H1 (cell line): Measurements from ENCODE around the gene SIPA1L3.

Experiments
- ATF2 ChIP-seq: IDR thresholded peaks from 2 replicates; pipeline ENCODE4 v1.6.1; 2012; ENCODE audit warnings: low read length, inconsistent platforms
- BACH1 ChIP-seq: IDR thresholded peaks from 2 replicates; pipeline ENCODE4 v1.6.1; 2012; ENCODE audit warnings: low read length, improper control_type of control experiment
- CHD1 ChIP-seq: IDR thresholded peaks from 2 replicates; pipeline ENCODE4 v1.6.1; 2012; ENCODE audit warnings: low read depth, low read length, improper control_type of control experiment
- CTCF ChIP-seq, 3 experiments: IDR thresholded peaks; 1 replicate in 2 of 3; 2 replicates in 1 of 3; pipeline versions ENCODE4 v1.5.1 to v1.6.1; 2011; ENCODE audit warnings: low read length in 3 of 3, mild to moderate bottlenecking in 3 of 3, inconsistent platforms in 2 of 3, low read depth in 1 of 3, moderate library complexity in 1 of 3; ENCODE audit not compliant: insufficient read depth in 1 of 3; ENCODE audit errors: control extremely low read depth in 1 of 3
- GTF2F1 ChIP-seq: IDR thresholded peaks from 2 replicates; pipeline ENCODE4 v1.6.1; 2012; ENCODE audit warnings: low read depth, low read length, improper control_type of control experiment, borderline replicate concordance
- KDM5A ChIP-seq: fragments of 200-600 bp; IDR thresholded peaks from 2 replicates; pipeline ENCODE4 v1.7.1; 2012; ENCODE audit warnings: mild to moderate bottlenecking, low read length, inconsistent platforms, mixed read lengths
- MAFK ChIP-seq: IDR thresholded peaks from 2 replicates; pipeline ENCODE4 v1.6.1; 2012; ENCODE audit warnings: low read depth, mild to moderate bottlenecking, improper control_type of control experiment, low read length
- POLR2A ChIP-seq, 2 experiments: IDR thresholded peaks; 1 replicate in 1 of 2; 2 replicates in 1 of 2; pipeline ENCODE4 v1.6.1; 2011; ENCODE audit warnings: low read depth in 2 of 2, low read length in 2 of 2, mild to moderate bottlenecking in 2 of 2; ENCODE audit errors: control extremely low read depth in 1 of 2
- POLR2AphosphoS5 ChIP-seq: IDR thresholded peaks from 2 replicates; pipeline ENCODE4 v1.6.1; 2011; ENCODE audit warnings: low read depth, low read length
- POU5F1 ChIP-seq: IDR thresholded peaks from 2 replicates; pipeline ENCODE4 v1.6.1; 2011; ENCODE audit warnings: low read depth, mild to moderate bottlenecking, low read length, moderate library complexity
- RXRA ChIP-seq: IDR thresholded peaks from 2 replicates; pipeline ENCODE4 v1.6.1; 2011; ENCODE audit warnings: low read depth, mild to moderate bottlenecking, low read length, moderate library complexity; ENCODE audit not compliant: insufficient read depth
- TAF1 ChIP-seq: IDR thresholded peaks from 2 replicates; pipeline ENCODE4 v1.6.1; 2011; ENCODE audit warnings: mild to moderate bottlenecking, low read depth, low read length
- ZNF274 ChIP-seq: IDR thresholded peaks from 2 replicates; pipeline ENCODE4 v1.7.0; 2012; ENCODE audit warnings: low read length, borderline replicate concordance; ENCODE audit errors: extremely low read depth

- TF ChIP-seq CTCF (IDR thresholded peaks at IDR 0.05; ENCODE audit: control extremely low read depth in 1 of 3, insufficient read depth in 1 of 3, low read depth in 1 of 3, low read length in 3 of 3) (no peak), CHD1 (no peak), POU5F1 (no peak), POLR2AphosphoS5 (peak; percentile 61; the same call in 1 of the 2 replicates), POLR2A (IDR thresholded peaks at IDR 0.05; ENCODE audit: control extremely low read depth in 1 of 2, low read depth in 2 of 2, low read length in 2 of 2) (no peak), ATF2 (no peak), ZNF274 (no peak), RXRA (no peak), KDM5A (no peak), GTF2F1 (no peak), BACH1 (no peak), MAFK (no peak), TAF1 (peak; percentile 35; the same call in 1 of the 2 replicates)
Measured at GRCh38 chr19:38210458-38210987, 303.5 kb downstream of the SIPA1L3 start.
